GM18520 (cell line): ENCODE measurements around the gene HIVEP2.

ENCODE experiments used
- ATAC-seq: cut with Tn5 transposase; IDR thresholded peaks from one replicate; pipeline ENCODE4 v1.9.1; 2021; ENCODE audit not compliant: unreplicated experiment

The HIVEP2 gene

GRCh38 chr6:142796571-142796970 is 148.4 kb downstream of the HIVEP2 start:
- ATAC-seq = no peak

- ATAC-seq = no peak
Measured at GRCh38 chr6:142796024-142796423, 149.0 kb downstream of the HIVEP2 start.

GRCh38 chr6:142794424-142794823 is 150.6 kb downstream of the HIVEP2 start:
- ATAC-seq = no peak

- no peak for ATAC-seq
Measured at GRCh38 chr6:142790257-142790656, 154.7 kb downstream of the HIVEP2 start.

GRCh38 chr6:142787422-142787821 is 157.6 kb downstream of the HIVEP2 start:
- no peak for ATAC-seq

GRCh38 chr6:142786476-142786875 is 158.5 kb downstream of the HIVEP2 start:
- ATAC-seq = no peak

- ATAC-seq = peak; percentile 99
Measured at GRCh38 chr6:142784344-142784743, 160.6 kb downstream of the HIVEP2 start.

GRCh38 chr6:142783499-142783898 is 161.5 kb downstream of the HIVEP2 start:
- ATAC-seq = no peak

GRCh38 chr6:142781129-142781528 is 163.8 kb downstream of the HIVEP2 start:
- ATAC-seq = no peak

GRCh38 chr6:142773859-142774648 is 170.9 kb downstream of the HIVEP2 start:
- ATAC-seq = no peak

- ATAC-seq = no peak
Measured at GRCh38 chr6:142773324-142773723, 171.7 kb downstream of the HIVEP2 start.

GRCh38 chr6:142771162-142771561 is 173.8 kb downstream of the HIVEP2 start:
- no peak for ATAC-seq

GRCh38 chr6:142765306-142765705 is 179.7 kb downstream of the HIVEP2 start:
- ATAC-seq = no peak

- ATAC-seq = no peak
Measured at GRCh38 chr6:142764311-142764710, 180.7 kb downstream of the HIVEP2 start.

GRCh38 chr6:142763205-142763604 is 181.8 kb downstream of the HIVEP2 start:
- no peak for ATAC-seq

- no peak for ATAC-seq
Measured at GRCh38 chr6:142761756-142762155, 183.2 kb downstream of the HIVEP2 start.

GRCh38 chr6:142760152-142760551 is 184.8 kb downstream of the HIVEP2 start:
- no peak for ATAC-seq

- ATAC-seq = no peak
Measured at GRCh38 chr6:142758629-142759025, 186.3 kb downstream of the HIVEP2 start.

- no peak for ATAC-seq
Measured at GRCh38 chr6:142757852-142758628, 186.9 kb downstream of the HIVEP2 start.

- no peak for ATAC-seq
Measured at GRCh38 chr6:142756215-142756630, 188.8 kb downstream of the HIVEP2 start.

GRCh38 chr6:142753196-142753595 is 191.8 kb downstream of the HIVEP2 start:
- ATAC-seq = no peak

GRCh38 chr6:142752348-142752747 is 192.6 kb downstream of the HIVEP2 start:
- ATAC-seq = no peak
